Tibial artery (tissue), 4 donors: ENCODE data around the gene CNFN.

ENCODE experiments used
- DNase-seq, 2 donors: peaks; one replicate each; pipeline ENCODE4 v3.0.0-alpha.2; 2019
- H3K27ac ChIP-seq, 2 donors: fragments of 200-600 bp; sonication (generic) in 1 of 2; 1 replicate in 1 of 2; 2 replicates in 1 of 2; pipeline ENCODE4 v1.5.1; 2018 to 2019; ENCODE audit warnings: mild to moderate bottlenecking in 1 of 2
- H3K27me3 ChIP-seq, 2 donors: fragments of 200-600 bp; sonication (generic) in 1 of 2; one replicate each; pipeline versions ENCODE4 v1.5.1 to v1.6.0; 2016 to 2019
- H3K36me3 ChIP-seq, 3 donors: fragments of 200-600 bp; sonication (generic) in 2 of 3; one replicate each; pipeline ENCODE4 v1.5.1; 2016 to 2019; ENCODE audit warnings: mild to moderate bottlenecking in 2 of 3
- H3K4me1 ChIP-seq, 4 donors: fragments of 200-600 bp; sonication (generic) in 2 of 4; 1 replicate in 3 of 4; 2 replicates in 1 of 4; pipeline ENCODE4 v1.5.1; 2016 to 2019
- H3K4me3 ChIP-seq, 2 donors: fragments of 200-600 bp; sonication (generic) in 1 of 2; 1 replicate in 1 of 2; 2 replicates in 1 of 2; pipeline ENCODE4 v1.5.1; 2018 to 2019; ENCODE audit warnings: mild to moderate bottlenecking in 2 of 2
- H3K9me3 ChIP-seq, 3 donors: fragments of 200-600 bp; sonication (generic) in 1 of 3; one replicate each; pipeline ENCODE4 v1.5.1; 2016 to 2019
- CTCF ChIP-seq, 2 experiments: fragments of 200-600 bp in 1 of 2; fragments of 450-650 bp in 1 of 2; IDR thresholded peaks; one replicate each; pipeline ENCODE4 v1.5.1; 2017 to 2019; ENCODE audit warnings: antibody characterized with exemption in 2 of 2, mild to moderate bottlenecking in 1 of 2, moderate library complexity in 1 of 2
- intact Hi-C: fragments of 100-400 bp; cut with DNase I; formaldehyde crosslinking; loops from one replicate; pipeline ENCODE4 v1.15.0; 2023; ENCODE audit warnings: low total_unique reads

Gene CNFN

GRCh38 chr19:42353341-42354015 is 36.6 kb downstream of the CNFN start:
- Histone ChIP-seq H3K27ac (no peak overlapping the region), H3K36me3 (peaks cover 32 to 79% (median 75%) of the 10 kb centered on the region in 3 donors), H3K9me3 (no peaks in the 10 kb centered on the region), H3K4me3 (no peak overlapping the region), H3K4me1 (no peaks in the 10 kb centered on the region), H3K27me3 (no peaks in the 10 kb centered on the region)
- DNase-seq = no peak
- TF ChIP-seq CTCF (IDR thresholded peaks at IDR 0.05) = no peak
- intact Hi-C loops = no loop called here

DNA sequence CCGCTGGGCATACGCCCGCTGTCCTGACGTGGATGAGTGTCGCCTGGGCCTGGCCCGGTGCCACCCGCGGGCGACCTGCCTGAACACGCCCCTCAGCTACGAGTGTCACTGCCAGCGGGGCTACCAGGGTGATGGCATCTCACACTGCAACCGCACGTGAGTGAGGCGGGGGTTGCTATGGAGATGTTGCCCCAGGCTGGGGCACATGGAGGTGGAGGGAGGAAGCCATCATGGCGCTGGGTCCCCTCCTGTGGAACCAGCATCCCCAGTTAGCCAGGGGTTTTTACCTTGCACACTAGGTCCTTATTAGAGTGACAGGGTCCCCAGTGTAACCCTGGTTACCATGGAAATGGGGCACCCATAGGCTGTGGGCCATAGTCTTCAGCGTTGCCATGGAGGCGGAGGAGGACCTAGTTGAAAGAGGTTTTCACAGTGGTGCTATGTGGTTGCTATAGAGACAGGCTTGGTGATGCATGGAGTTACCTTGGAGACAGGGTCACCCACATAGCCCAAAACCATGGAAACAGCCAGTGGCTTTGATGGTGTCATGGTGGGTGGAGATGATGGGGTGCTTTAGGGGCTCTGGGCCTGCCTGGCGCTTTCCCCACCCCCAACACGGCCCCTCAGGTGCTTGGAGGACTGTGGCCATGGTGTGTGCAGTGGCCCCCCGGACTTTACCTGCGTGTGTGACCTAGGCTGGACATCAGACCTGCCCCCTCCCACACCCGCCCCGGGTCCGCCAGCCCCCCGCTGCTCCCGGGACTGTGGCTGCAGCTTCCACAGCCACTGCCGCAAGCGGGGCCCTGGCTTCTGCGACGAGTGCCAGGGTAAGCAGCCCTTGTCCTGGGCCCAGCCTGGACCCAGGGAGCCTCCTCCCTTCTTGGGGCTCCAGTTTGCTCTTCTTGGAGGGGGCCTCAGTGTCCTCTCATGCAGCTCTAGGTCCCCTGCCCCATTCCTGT is 37.5 kb downstream of the CNFN start:
- Histone ChIP-seq H3K4me3 (no peak overlapping the region), H3K27ac (no peak overlapping the region), H3K4me1 (no peaks in the 10 kb centered on the region), H3K9me3 (no peaks in the 10 kb centered on the region), H3K27me3 (no peaks in the 10 kb centered on the region), H3K36me3 (peaks cover 29 to 79% (median 74%) of the 10 kb centered on the region in 3 donors)
- DNase-seq = no peak
- intact Hi-C loops = no loop called here
- TF ChIP-seq CTCF (IDR thresholded peaks at IDR 0.05) = no peak

GRCh38 chr19:42351079-42351735 is 38.9 kb downstream of the CNFN start:
- no peak for DNase-seq
- H3K27me3 ChIP-seq = no peaks in the 10 kb centered on the region
- intact Hi-C loops = no loop called here

DNA sequence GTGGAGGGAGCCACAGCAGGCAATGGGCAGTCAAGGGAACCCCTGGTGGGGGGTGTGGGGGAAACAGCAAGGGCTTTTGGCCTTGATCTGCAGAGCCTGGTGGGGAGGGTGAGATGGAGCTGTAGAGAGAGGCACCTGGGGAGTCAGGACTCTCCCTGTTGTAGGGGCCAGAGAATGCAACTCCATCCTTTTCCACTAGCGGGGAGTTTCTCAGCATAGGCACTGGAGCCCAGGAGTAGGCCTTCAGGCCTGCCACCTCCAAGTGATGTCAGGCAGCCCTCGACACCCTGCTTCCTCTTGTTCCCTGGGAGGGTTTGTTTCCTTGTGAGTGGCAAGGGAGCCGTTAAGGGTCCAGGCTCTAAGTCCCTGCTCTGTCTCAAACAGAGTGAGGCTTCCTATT is 39.7 kb downstream of the CNFN start:
- intact Hi-C loops = no loop called here
- TF ChIP-seq CTCF (IDR thresholded peaks at IDR 0.05) = no peak
- H3K9me3 ChIP-seq = no peaks in the 10 kb centered on the region
- H3K4me3 ChIP-seq = no peak overlapping the region
- H3K36me3 ChIP-seq = peaks cover 11 to 70% (median 53%) of the 10 kb centered on the region in 3 donors
- H3K27ac ChIP-seq = no peak overlapping the region
- H3K27me3 ChIP-seq = no peaks in the 10 kb centered on the region
- no peaks in the 10 kb centered on the region for H3K4me1 ChIP-seq
- no peak for DNase-seq

More at GRCh38 chr19:42351079-42351735, 38.9 kb downstream of the CNFN start:
- no peaks in the 10 kb centered on the region for H3K4me1 ChIP-seq
- no peak overlapping the region for H3K4me3 ChIP-seq
- H3K9me3 ChIP-seq = no peaks in the 10 kb centered on the region
- peaks cover 17 to 70% (median 61%) of the 10 kb centered on the region in 3 donors for H3K36me3 ChIP-seq
- TF ChIP-seq CTCF (IDR thresholded peaks at IDR 0.05) = no peak
- no peak overlapping the region for H3K27ac ChIP-seq

GRCh38 chr19:42349378-42350107 is 40.6 kb downstream of the CNFN start:
- Histone ChIP-seq H3K27ac (no peak overlapping the region), H3K36me3 (peaks cover 15 to 70% (median 57%) of the 10 kb centered on the region in 3 donors)
- intact Hi-C loops = no loop called here

More at GRCh38 chr19:42349378-42350107, 40.6 kb downstream of the CNFN start:
- no peak for TF ChIP-seq CTCF (IDR thresholded peaks at IDR 0.05)
- Histone ChIP-seq H3K9me3 (no peaks in the 10 kb centered on the region), H3K4me3 (no peak overlapping the region), H3K4me1 (no peaks in the 10 kb centered on the region), H3K27me3 (no peaks in the 10 kb centered on the region)
- no peak for DNase-seq
